Right lobe of liver (tissue), 6 donors: ENCODE measurements around the gene MED8. TPM values are rescaled to one million over a fixed set of nuclear protein-coding genes. Genes with fewer than 3 reads are reported as not detected.

ENCODE experiments used
- ATAC-seq, 4 donors: fragments of 200-7000 bp; cut with Tn5 transposase; one replicate each; pipeline ENCODE4 v1.9.1; 2020; ENCODE audit warnings: mild to moderate bottlenecking in 4 of 4, moderate library complexity in 4 of 4
- DNase-seq, 3 donors: peaks; one replicate each; pipeline ENCODE4 v3.0.0-alpha.2; 2020
- H3K27ac ChIP-seq, 3 donors: fragments of 200-600 bp; one replicate each; pipeline ENCODE4 v1.8.0; 2022
- H3K27me3 ChIP-seq, 2 donors: fragments of 200-600 bp; one replicate each; pipeline ENCODE4 v1.8.0; 2022
- H3K36me3 ChIP-seq, 4 donors: fragments of 200-600 bp; sonication (generic) in 1 of 4; one replicate each; pipeline versions ENCODE4 v1.5.1 to v1.8.0; 2017 to 2022; ENCODE audit warnings: control low read depth in 1 of 4
- H3K4me1 ChIP-seq, 4 donors: fragments of 200-600 bp; sonication (generic) in 1 of 4; one replicate each; pipeline versions ENCODE4 v1.5.1 to v1.8.0; 2017 to 2022; ENCODE audit warnings: control low read depth in 1 of 4
- H3K4me3 ChIP-seq, 3 donors: fragments of 200-600 bp; one replicate each; pipeline ENCODE4 v1.8.0; 2022
- H3K9me3 ChIP-seq, 4 donors: fragments of 200-600 bp; sonication (generic) in 1 of 4; one replicate each; pipeline versions ENCODE4 v1.5.1 to v1.8.0; 2017 to 2022; ENCODE audit warnings: control low read depth in 1 of 4
- POLR2A ChIP-seq: fragments of 450-650 bp; IDR thresholded peaks from one replicate; pipeline ENCODE4 v1.6.1; 2017; ENCODE audit warnings: antibody characterized with exemption, mild to moderate bottlenecking
- WGBS: methylation state at CpG from one replicate; pipeline ENCODE4 v1.1.6; 2018; ENCODE audit warnings: low coverage, low lambda C conversion rate; ENCODE audit not compliant: insufficient coverage; ENCODE audit errors: missing lambda C conversion rate; 5-methylcytosine and 5-hydroxymethylcytosine counted together
- intact Hi-C, 2 donors: fragments of 100-400 bp; cut with DNase I; formaldehyde crosslinking; loops; one replicate each; pipeline versions ENCODE4 v1.11.2 to v1.14.1; 2022
- total RNA-seq, 6 experiments: library from RNA; depleted of rRNA in 2 of 6; stranded (reverse); fragments of >200 nt in 2 of 6; fragmentation: NEBNext Ultra II Directional in 3 of 6; extraction: Animal tissue kit (Norgen Biotek cat#: 25700) in 3 of 6; gene quantifications; one replicate each; pipeline versions ENCODE4 v1.1.0 to v1.2.4, GENCODE V29; 2016 to 2023
- TF ChIP-seq, protein P1 (sequence below), 4 donors: fragments of 200-600 bp in 3 of 4; fragments of 450-650 bp in 1 of 4; IDR thresholded peaks; one replicate each; pipeline versions ENCODE4 v1.5.1 to v1.8.0; 2016 to 2022; ENCODE audit warnings: antibody characterized with exemption in 4 of 4, mild to moderate bottlenecking in 2 of 4
- donor health status: DM: no; HTN: yes; CAD: no.
- donor health status: DM: no; HTN: no; CAD: no.
- donor health status: DM: no; HTN: no; CAD: no.
- donor health status: DM: no; HTN: yes; CAD: no.
- donor health status: DM: no; HTN: yes; CAD: no.

Gene MED8
- total RNA-seq, 6 experiments from 2014 or later, result 20.7 to 26.6 (median 24.1) TPM

DNA sequence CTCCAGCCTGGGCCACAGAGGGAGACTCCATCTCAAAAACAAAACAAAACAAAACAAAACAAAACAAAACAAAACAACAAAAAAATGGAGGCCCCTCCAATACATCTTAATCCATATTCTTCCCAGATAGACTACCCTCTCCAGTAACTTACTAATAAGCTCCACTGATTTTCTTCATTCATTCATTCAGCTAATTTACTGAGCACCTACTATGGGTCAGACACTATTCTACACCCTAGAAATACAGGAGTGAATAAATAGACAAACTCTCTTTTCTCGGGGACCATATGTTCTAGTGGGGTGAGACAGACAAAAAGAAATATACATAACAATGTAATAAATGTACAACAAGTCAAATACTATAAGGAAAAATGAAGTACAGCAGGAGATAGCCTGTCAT lies 38.6 kb downstream of the MED8 start:
- DNase-seq (no peak), ATAC-seq (no peak)
- Histone ChIP-seq H3K4me3 (no peak overlapping the region), H3K4me1 (peaks cover 0 to 10% (median 0%) of the 10 kb centered on the region in 4 donors), H3K27ac (no peak overlapping the region), H3K9me3 (no peaks in the 10 kb centered on the region), H3K27me3 (no peaks in the 10 kb centered on the region), H3K36me3 (no peaks in the 10 kb centered on the region)
- TF ChIP-seq, protein P1, sequence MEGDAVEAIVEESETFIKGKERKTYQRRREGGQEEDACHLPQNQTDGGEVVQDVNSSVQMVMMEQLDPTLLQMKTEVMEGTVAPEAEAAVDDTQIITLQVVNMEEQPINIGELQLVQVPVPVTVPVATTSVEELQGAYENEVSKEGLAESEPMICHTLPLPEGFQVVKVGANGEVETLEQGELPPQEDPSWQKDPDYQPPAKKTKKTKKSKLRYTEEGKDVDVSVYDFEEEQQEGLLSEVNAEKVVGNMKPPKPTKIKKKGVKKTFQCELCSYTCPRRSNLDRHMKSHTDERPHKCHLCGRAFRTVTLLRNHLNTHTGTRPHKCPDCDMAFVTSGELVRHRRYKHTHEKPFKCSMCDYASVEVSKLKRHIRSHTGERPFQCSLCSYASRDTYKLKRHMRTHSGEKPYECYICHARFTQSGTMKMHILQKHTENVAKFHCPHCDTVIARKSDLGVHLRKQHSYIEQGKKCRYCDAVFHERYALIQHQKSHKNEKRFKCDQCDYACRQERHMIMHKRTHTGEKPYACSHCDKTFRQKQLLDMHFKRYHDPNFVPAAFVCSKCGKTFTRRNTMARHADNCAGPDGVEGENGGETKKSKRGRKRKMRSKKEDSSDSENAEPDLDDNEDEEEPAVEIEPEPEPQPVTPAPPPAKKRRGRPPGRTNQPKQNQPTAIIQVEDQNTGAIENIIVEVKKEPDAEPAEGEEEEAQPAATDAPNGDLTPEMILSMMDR (IDR thresholded peaks at IDR 0.05), result no peak
- TF ChIP-seq POLR2A, result no peak
- WGBS, result 88% methylated on average over 1 of the region's 1 CpG
- intact Hi-C loops, result no loop called here

DNA sequence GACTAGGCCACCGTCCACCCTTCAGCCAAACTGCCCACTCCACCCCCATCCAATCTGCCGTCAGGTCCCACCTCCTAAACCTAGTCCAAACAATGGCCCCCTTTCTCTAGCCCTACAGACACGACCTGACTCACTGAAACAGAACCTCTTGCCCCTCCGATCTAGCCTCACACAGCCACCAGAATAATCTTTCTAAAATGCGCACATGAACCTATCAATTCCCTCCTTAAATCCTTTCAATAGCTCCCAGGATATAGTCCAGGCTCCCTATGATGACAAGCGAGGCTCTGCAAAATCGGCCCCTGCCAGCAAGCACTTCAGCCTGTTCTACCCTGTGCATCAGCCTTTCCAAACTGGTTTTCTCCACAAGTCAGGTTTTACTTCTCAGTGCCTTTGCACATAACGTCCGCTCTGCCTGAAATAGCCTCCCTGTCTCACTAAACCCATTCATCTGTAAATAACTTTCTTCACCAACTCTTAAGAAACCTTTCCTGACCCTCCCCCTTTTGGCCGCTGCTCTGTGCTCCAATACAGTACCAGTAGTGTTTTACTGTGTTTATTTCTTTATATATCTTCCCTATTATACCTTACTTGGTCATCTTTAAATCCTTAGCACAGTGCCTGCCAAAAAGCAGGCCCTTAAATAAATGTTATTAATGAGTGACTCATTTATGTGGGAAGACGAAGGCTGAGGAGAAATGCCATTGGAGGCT lies 39.9 kb downstream of the MED8 start:
- DNase-seq, result no peak
- 57% methylated on average over 11 of the region's 11 CpGs for WGBS

DNA sequence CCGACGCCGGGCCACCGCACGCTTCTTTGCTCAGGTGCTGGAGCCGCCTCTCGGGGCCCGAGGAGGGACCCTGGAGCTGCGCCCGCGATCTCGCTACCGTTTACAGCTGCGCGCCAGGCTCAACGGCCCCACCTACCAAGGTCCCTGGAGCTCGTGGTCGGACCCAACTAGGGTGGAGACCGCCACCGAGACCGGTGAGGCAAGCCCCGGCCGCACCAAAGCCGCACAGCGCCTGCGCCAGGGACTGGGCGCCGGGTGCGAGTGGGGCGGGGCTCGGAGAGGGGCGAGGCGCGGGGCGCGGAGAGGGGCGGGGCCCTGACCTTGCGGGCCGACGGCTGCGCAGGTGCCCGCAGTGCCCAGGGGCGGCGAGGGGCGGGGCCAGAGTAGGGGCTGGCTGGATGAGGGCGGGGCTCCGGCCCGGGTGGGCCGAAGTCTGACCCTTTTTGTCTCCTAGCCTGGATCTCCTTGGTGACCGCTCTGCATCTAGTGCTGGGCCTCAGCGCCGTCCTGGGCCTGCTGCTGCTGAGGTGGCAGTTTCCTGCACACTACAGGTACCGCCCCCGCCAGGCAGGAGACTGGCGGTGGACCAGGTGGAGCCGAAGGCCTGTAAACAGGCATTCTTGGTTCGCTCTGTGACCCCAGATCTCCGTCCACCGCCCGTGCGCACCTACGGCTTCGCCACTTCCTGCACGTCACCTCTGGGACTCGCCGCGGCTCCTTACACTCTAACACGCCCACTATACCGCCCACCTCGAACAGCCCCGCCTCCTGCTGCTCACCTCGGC lies 40.6 kb downstream of the MED8 start:
- H3K27ac ChIP-seq, result peak overlapping the region; percentile 67 to 89 (median 85)
- H3K4me1 ChIP-seq, result peaks cover 0 to 20% (median 2%) of the 10 kb centered on the region in 4 donors
- ATAC-seq (peak; percentile 90 to 98 (median 94)), DNase-seq (peak; percentile 92 to 94 (median 93))
- TF ChIP-seq, protein P1 (IDR thresholded peaks at IDR 0.05), result no peak
- TF ChIP-seq POLR2A, result peak; percentile 53
- H3K9me3 ChIP-seq, result no peaks in the 10 kb centered on the region
- peak overlapping the region; percentile 49 to 61 (median 52) for H3K4me3 ChIP-seq
- 56% methylated on average over 15 of the region's 72 CpGs for WGBS
- no peaks in the 10 kb centered on the region for H3K36me3 ChIP-seq
- no peaks in the 10 kb centered on the region for H3K27me3 ChIP-seq
- intact Hi-C loops, result no loop called here

More for the DNA sequence above, 39.9 kb downstream of the MED8 start:
- Histone ChIP-seq H3K4me1 (peaks cover 0 to 12% (median 2%) of the 10 kb centered on the region in 4 donors), H3K27me3 (no peaks in the 10 kb centered on the region), H3K27ac (peak overlapping the region; percentile 67 to 89 (median 85)), H3K9me3 (no peaks in the 10 kb centered on the region), H3K36me3 (no peaks in the 10 kb centered on the region), H3K4me3 (peak overlapping the region; percentile 49 to 61 (median 52))
- TF ChIP-seq, protein P1 (IDR thresholded peaks at IDR 0.05), result no peak
- TF ChIP-seq POLR2A, result no peak
- no peak for ATAC-seq
- intact Hi-C loops, result no loop called here

DNA sequence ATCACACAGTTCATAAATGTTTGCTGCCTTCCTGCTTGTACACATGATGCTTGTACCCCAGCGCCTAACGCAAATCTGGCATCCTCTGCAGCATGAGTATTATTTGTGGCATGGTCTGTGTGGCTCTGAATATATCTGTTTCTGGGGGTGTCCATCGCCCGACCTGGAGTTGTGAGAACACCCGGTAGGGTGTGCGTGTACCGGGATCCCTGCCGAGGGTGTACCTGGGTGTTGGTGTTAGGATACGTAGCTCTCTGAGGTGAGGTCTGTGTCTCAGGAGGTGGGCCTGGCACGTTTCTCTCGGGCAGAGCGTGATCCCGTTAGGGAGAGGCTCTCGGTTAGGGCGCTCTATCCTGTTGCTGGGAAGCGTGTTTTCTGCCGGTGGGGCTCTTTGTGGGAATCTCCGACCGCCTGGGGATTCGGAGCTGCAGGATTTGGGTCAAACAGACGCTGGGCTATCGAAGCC lies 41.2 kb downstream of the MED8 start:
- 74% methylated on average over 3 of the region's 22 CpGs for WGBS
- Histone ChIP-seq H3K4me3 (peak overlapping the region; percentile 49 to 61 (median 52)), H3K9me3 (no peaks in the 10 kb centered on the region), H3K36me3 (no peaks in the 10 kb centered on the region), H3K4me1 (peaks cover 0 to 20% (median 2%) of the 10 kb centered on the region in 4 donors), H3K27ac (peak overlapping the region; percentile 67 to 89 (median 85)), H3K27me3 (no peaks in the 10 kb centered on the region)
- intact Hi-C loops, result no loop called here
- TF ChIP-seq, protein P1 (IDR thresholded peaks at IDR 0.05), result no peak
- TF ChIP-seq POLR2A, result no peak
- no peak for DNase-seq
- ATAC-seq, result peak; percentile 3 to 23 (median 6)
